ENCODE results near the gene SLC35F1. TPM values are rescaled to one million over a fixed set of nuclear protein-coding genes. Genes with fewer than 3 reads are reported as not detected.

SLC35F1 gene
- total and polyA plus RNA-seq, 4 donors, result 0.01 to 0.09 (median 0.08) TPM; not detected in 1

GRCh38 chr6:117890172-117890571 is 16.9 kb upstream of the SLC35F1 start:
- Histone ChIP-seq H3K4me1 (ENCODE audit: control insufficient read depth in 4 of 4, insufficient read depth in 4 of 4, low read length in 3 of 4) (no peaks in the 10 kb centered on the region), H3K27ac (ENCODE audit: low read depth in 1 of 2, low read length in 2 of 2) (no peak overlapping the region), H3K9ac (ENCODE audit: low read depth in 1 of 2, low read length in 2 of 2) (no peak overlapping the region), H3K4me3 (ENCODE audit: low read depth in 1 of 3, low read length in 3 of 3) (no peak overlapping the region), H3K9me3 (ENCODE audit: control insufficient read depth in 4 of 4, low read length in 3 of 4) (no peaks in the 10 kb centered on the region), H3K27me3 (ENCODE audit: control insufficient read depth in 4 of 4, insufficient read depth in 4 of 4, low read length in 3 of 4) (peaks cover 0 to 4% (median 0%) of the 10 kb centered on the region in 4 donors), H3K36me3 (ENCODE audit: control insufficient read depth in 4 of 4, insufficient read depth in 3 of 4, low read depth in 1 of 4, low read length in 3 of 4) (no peaks in the 10 kb centered on the region)
- no peak for DNase-seq (ENCODE audit: low spot score)
- TF ChIP-seq HNF4A (conservative IDR thresholded peaks at IDR 0.05) (no peak), ZBTB33 (IDR thresholded peaks at IDR 0.05) (no peak), MAX (IDR thresholded peaks at IDR 0.05) (no peak), RAD21 (IDR thresholded peaks at IDR 0.05) (no peak), ATF3 (IDR thresholded peaks at IDR 0.05) (no peak), JUND (IDR thresholded peaks at IDR 0.05) (no peak), GABPA (IDR thresholded peaks at IDR 0.05 in 1 of 2, conservative IDR thresholded peaks at IDR 0.05 in 1 of 2) (no peak), NR2F2 (IDR thresholded peaks at IDR 0.05) (no peak), TAF1 (conservative IDR thresholded peaks at IDR 0.05) (no peak), CTCF (IDR thresholded peaks at IDR 0.05; ENCODE audit: low read depth, low read length, missing input control) (no peak), EGR1 (IDR thresholded peaks at IDR 0.05; ENCODE audit: low read depth in 2 of 2) (no peak), SP1 (IDR thresholded peaks at IDR 0.05) (no peak), FOXA2 (IDR thresholded peaks at IDR 0.05) (no peak), FOXA1 (IDR thresholded peaks at IDR 0.05) (no peak), REST (IDR thresholded peaks at IDR 0.05) (no peak), HNF4G (IDR thresholded peaks at IDR 0.05) (no peak), RXRA (IDR thresholded peaks at IDR 0.05) (no peak), YY1 (IDR thresholded peaks at IDR 0.05) (no peak)

All from liver (tissue), 9 donors.